ENCODE data around the gene PTPN11. TPM values are rescaled to one million over a fixed set of nuclear protein-coding genes. Genes with fewer than 3 reads are reported as not detected.

The PTPN11 gene
- total RNA-seq, 1 donor from 2014 or later = 83.1 TPM

DNA sequence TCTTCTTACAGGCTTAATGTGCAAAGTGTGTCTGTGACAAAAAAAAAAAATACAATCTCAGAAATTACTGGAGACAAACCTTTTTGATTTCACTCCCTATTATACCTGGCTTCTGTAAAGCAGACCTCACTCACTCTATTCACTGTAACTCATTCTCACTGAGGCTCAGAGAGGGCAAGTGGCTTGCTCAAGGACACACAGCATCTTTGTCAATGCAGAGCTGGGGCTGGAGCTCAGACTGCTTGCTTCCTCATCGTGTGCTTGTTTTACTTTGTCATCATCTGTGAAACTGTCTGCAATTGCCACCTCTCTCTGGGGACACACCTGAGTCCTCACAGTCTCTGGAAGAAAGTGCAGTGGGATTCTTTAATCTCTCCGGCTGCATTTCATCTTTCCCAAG lies 120.0 kb downstream of the PTPN11 start:
- intact Hi-C loops (cut with micrococcal nuclease) = no loop called here
- no peak for ATAC-seq (ENCODE audit: low read depth)
- no peak for DNase-seq
- Mint-ChIP-seq H3K4me3 (no peak overlapping the region), H3K4me1 (no peaks in the 10 kb centered on the region), H3K27me3 (peaks cover 14% of the 10 kb centered on the region), H3K9me3 (no peaks in the 10 kb centered on the region), H3K36me3 (ENCODE audit: low read depth) (no peaks in the 10 kb centered on the region), H3K27ac (no peak overlapping the region)
- CTCF ChIA-PET = no interaction called here
- POLR2A ChIA-PET = no interaction called here
- TF ChIP-seq, protein P1, sequence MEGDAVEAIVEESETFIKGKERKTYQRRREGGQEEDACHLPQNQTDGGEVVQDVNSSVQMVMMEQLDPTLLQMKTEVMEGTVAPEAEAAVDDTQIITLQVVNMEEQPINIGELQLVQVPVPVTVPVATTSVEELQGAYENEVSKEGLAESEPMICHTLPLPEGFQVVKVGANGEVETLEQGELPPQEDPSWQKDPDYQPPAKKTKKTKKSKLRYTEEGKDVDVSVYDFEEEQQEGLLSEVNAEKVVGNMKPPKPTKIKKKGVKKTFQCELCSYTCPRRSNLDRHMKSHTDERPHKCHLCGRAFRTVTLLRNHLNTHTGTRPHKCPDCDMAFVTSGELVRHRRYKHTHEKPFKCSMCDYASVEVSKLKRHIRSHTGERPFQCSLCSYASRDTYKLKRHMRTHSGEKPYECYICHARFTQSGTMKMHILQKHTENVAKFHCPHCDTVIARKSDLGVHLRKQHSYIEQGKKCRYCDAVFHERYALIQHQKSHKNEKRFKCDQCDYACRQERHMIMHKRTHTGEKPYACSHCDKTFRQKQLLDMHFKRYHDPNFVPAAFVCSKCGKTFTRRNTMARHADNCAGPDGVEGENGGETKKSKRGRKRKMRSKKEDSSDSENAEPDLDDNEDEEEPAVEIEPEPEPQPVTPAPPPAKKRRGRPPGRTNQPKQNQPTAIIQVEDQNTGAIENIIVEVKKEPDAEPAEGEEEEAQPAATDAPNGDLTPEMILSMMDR (IDR thresholded peaks at IDR 0.05) = no peak

DNA sequence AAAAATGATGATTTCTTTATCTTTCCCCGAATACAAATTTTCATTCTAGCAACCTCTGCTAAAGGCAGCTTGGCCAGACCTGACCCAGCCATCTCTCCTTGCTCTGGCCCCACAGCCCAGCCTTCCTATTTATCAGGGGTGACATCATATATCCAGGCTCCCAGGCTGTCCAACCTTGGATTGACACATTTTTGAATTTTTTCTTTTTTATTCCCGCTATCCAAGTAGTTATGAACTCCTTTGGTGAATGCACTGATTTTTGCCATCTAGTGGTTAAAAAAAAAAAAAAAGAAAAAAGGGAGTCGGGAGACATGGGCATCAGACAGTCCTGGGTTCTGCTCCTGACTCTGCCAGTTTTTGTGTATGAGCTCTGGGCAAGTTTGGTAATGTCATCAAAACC lies 120.5 kb downstream of the PTPN11 start:
- TF ChIP-seq, protein P1 (IDR thresholded peaks at IDR 0.05) = no peak
- intact Hi-C loops (cut with micrococcal nuclease) = no loop called here
- CTCF ChIA-PET = no interaction called here
- ATAC-seq (ENCODE audit: low read depth) (no peak), DNase-seq (no peak)
- POLR2A ChIA-PET = no interaction called here
- Mint-ChIP-seq H3K4me1 (no peaks in the 10 kb centered on the region), H3K4me3 (no peak overlapping the region), H3K36me3 (ENCODE audit: low read depth) (no peaks in the 10 kb centered on the region), H3K9me3 (no peaks in the 10 kb centered on the region), H3K27me3 (peaks cover 14% of the 10 kb centered on the region), H3K27ac (no peak overlapping the region)

DNA sequence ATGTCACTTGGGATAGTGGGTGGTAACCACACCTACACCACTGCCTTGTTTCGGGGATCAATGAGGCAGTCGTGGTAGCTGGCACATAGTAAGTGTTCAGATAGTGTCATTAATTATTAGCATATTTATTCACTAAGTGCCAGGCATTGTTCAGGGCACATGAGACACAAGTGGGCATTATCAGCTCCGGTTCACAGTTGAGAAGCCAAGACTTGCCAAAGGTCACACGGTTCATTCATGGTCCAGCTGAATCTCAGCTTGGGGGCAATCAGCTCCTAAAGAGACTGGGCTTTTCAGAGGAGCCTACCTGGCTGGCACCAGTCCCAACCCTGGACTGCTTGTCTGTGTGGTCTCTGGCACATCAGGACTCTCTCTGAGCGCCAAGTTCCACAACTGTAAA lies 121.3 kb downstream of the PTPN11 start:
- no peaks in the 10 kb centered on the region for H3K36me3 Mint-ChIP-seq (ENCODE audit: low read depth)
- intact Hi-C loops (cut with micrococcal nuclease) = no loop called here
- DNase-seq (no peak), ATAC-seq (ENCODE audit: low read depth) (no peak)
- H3K4me1 Mint-ChIP-seq = no peaks in the 10 kb centered on the region
- peaks cover 14% of the 10 kb centered on the region for H3K27me3 Mint-ChIP-seq
- no peak overlapping the region for H3K4me3 Mint-ChIP-seq
- H3K9me3 Mint-ChIP-seq = no peaks in the 10 kb centered on the region
- ChIA-PET CTCF (no interaction called here), POLR2A (no interaction called here)
- H3K27ac Mint-ChIP-seq = no peak overlapping the region
- TF ChIP-seq, protein P1 (IDR thresholded peaks at IDR 0.05) = no peak

DNA sequence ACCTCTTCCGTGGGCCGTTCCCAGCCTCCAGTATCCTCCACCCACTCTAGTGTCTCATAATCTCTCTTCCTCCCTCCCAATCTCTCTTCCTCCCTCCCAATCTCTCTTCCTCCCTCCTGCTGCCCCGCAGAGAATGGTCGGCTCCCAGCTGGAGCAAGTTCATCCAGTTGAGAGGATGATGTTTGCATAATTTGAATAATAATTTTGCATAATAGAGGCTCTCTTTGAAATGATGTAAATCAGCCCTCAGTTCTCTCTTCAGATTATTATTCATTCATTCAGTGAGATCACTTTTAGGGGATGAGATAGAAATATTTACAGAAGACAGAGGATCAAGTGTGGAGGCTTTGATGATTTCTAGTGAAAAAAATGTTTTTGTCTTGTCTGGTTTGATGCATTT lies 125.0 kb downstream of the PTPN11 start:
- POLR2A ChIA-PET = no interaction called here
- Mint-ChIP-seq H3K27me3 (peaks cover 23% of the 10 kb centered on the region), H3K27ac (no peak overlapping the region), H3K4me3 (no peak overlapping the region), H3K4me1 (no peaks in the 10 kb centered on the region), H3K36me3 (ENCODE audit: low read depth) (no peaks in the 10 kb centered on the region), H3K9me3 (no peaks in the 10 kb centered on the region)
- TF ChIP-seq, protein P1 (IDR thresholded peaks at IDR 0.05) = no peak
- ATAC-seq (ENCODE audit: low read depth) = no peak
- CTCF ChIA-PET = no interaction called here
- DNase-seq = no peak
- intact Hi-C loops (cut with micrococcal nuclease) = no loop called here

DNA sequence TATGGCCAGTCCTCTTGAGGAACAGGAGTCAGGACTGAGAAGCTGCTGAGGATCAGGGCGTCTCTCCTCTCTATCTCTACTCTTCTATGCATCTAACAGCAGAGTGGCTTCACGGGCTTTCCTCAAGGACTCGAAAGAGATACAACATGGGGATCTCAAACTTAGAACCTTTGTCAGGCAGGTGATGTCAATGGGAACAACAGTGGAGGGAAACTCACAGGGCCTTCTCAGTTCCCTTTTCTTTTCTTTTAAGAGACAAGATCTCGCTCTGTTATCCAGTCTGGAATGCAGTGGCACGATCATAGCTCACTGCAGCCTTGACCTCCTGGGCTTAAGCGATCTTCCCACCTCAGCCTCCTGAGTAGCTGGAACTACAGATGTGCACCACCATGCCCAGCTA lies 127.6 kb downstream of the PTPN11 start:
- POLR2A ChIA-PET = no interaction called here
- intact Hi-C loops (cut with micrococcal nuclease) = no loop called here
- TF ChIP-seq, protein P1 (IDR thresholded peaks at IDR 0.05) = no peak
- Mint-ChIP-seq H3K27me3 (peaks cover 26% of the 10 kb centered on the region), H3K27ac (no peak overlapping the region), H3K4me3 (no peak overlapping the region), H3K36me3 (ENCODE audit: low read depth) (no peaks in the 10 kb centered on the region), H3K9me3 (no peaks in the 10 kb centered on the region), H3K4me1 (no peaks in the 10 kb centered on the region)
- no peak for DNase-seq
- CTCF ChIA-PET = no interaction called here
- ATAC-seq (ENCODE audit: low read depth) = no peak

All from activated B cell treated with CpG ODN at 0.5 μM for 24 hours (primary cell).